Measurements from ENCODE around the gene ANKRD37. TPM values are rescaled to one million over a fixed set of nuclear protein-coding genes. Genes with fewer than 3 reads are reported as not detected.

The ANKRD37 gene
- total and polyA plus RNA-seq, 9 of the 15 experiments (the other 6 are each of a cell fraction or from before 2014, with no cell fraction given): 1.3 to 53.7 (median 3.6) TPM

- peaks cover 24% of the 10 kb centered on the region for H3K79me2 ChIP-seq (ENCODE audit: control insufficient read depth, insufficient read depth, low read length)
- WGBS (ENCODE audit: insufficient coverage, low coverage, missing lambda C conversion rate): 79% methylated on average over 19 of the region's 22 CpGs
- H3K4me2 ChIP-seq (ENCODE audit: insufficient read depth, low read length): no peak overlapping the region
- ChIA-PET CTCF (ENCODE audit: low intra/inter-chr PET ratio) (no interaction called here), POLR2A (interaction anchor here (0.6 to 2.0 kb wide), 2 partner anchors 31 to 364 kb away, joined by 3 to 5 read pairs; partner anchors contain the start of gene ANKRD37)
- DNase-seq (ENCODE audit: extremely low read depth in 1 of 4, low spot score in 3 of 4) (no peak), ATAC-seq (no peak), FAIRE-seq (no peak)
- BruUV-seq (replicated peaks): no TSS peak
- in situ Hi-C loops (cut with MboI) (no loop called here), intact Hi-C loops (cut with micrococcal nuclease) (no loop called here)
- no peak overlapping the region for H3K27ac ChIP-seq (ENCODE audit: extremely low read depth, low read depth, low read length)
- no peak overlapping the region for H3K4me3 ChIP-seq
- H3K27me3 ChIP-seq (ENCODE audit: control insufficient read depth in 2 of 2, insufficient read depth in 2 of 2, low read length in 2 of 2): no peaks in the 10 kb centered on the region
- peaks cover 4% of the 10 kb centered on the region; the same call in 1 of the 2 replicates for H3K9me3 ChIP-seq (replicated peaks; ENCODE audit: control insufficient read depth, insufficient read depth, low read depth, low read length)
- TF ChIP-seq BCOR (IDR thresholded peaks at IDR 0.05): no peak
- TF ChIP-seq KDM2B (CRISPR knock-in tag; IDR thresholded peaks at IDR 0.05): no peak
- no peak overlapping the region for H2AFZ ChIP-seq (ENCODE audit: low read depth, low read length)
- H3K9me1 ChIP-seq (ENCODE audit: control insufficient read depth, insufficient read depth, low read length): no peaks in the 10 kb centered on the region
- H3K9ac ChIP-seq (ENCODE audit: insufficient read depth in 1 of 2, low read depth in 2 of 2, low read length in 2 of 2): no peak overlapping the region
- peaks cover under 1% of the 10 kb centered on the region; the same call in 1 of the 3 replicates for H3K36me3 ChIP-seq (ENCODE audit: control insufficient read depth, insufficient read depth, low read length)
- peaks cover 0 to 7% of the 10 kb centered on the region in 2 experiments; a peak in 2 of 5 replicates for H3K4me1 ChIP-seq (replicated peaks in 1 of 2; ENCODE audit: control insufficient read depth in 2 of 2, insufficient read depth in 2 of 2, low read length in 2 of 2)
- no peaks in the 10 kb centered on the region for H4K20me1 ChIP-seq (replicated peaks; ENCODE audit: control insufficient read depth, insufficient read depth, low read length)
Measured at GRCh38 chr4:185426960-185427688, 30.5 kb downstream of the ANKRD37 start.

- no TSS peak for BruUV-seq (replicated peaks)
- H3K27me3 ChIP-seq (ENCODE audit: control insufficient read depth in 2 of 2, insufficient read depth in 2 of 2, low read length in 2 of 2): peaks cover 0 to 4% of the 10 kb centered on the region in 2 experiments; a peak in 1 of 5 replicates
- H3K9me1 ChIP-seq (ENCODE audit: control insufficient read depth, insufficient read depth, low read length): no peaks in the 10 kb centered on the region
- H3K36me3 ChIP-seq (ENCODE audit: control insufficient read depth, insufficient read depth, low read length): no peaks in the 10 kb centered on the region
- 16% methylated on average over 4 of the region's 5 CpGs for WGBS (ENCODE audit: insufficient coverage, low coverage, missing lambda C conversion rate)
- ATAC-seq (no peak), FAIRE-seq (no peak), DNase-seq (ENCODE audit: extremely low read depth in 1 of 4, low spot score in 3 of 4) (peak in 1 of 4 experiments; percentile 9)
- H3K4me2 ChIP-seq (ENCODE audit: insufficient read depth, low read length): no peak overlapping the region
- H4K20me1 ChIP-seq (replicated peaks; ENCODE audit: control insufficient read depth, insufficient read depth, low read length): no peaks in the 10 kb centered on the region
- H3K27ac ChIP-seq (ENCODE audit: extremely low read depth, low read depth, low read length): no peak overlapping the region
- intact Hi-C loops (cut with micrococcal nuclease): no loop called here
- no peak overlapping the region for H2AFZ ChIP-seq (ENCODE audit: low read depth, low read length)
- no peak overlapping the region for H3K9ac ChIP-seq (ENCODE audit: insufficient read depth in 1 of 2, low read depth in 2 of 2, low read length in 2 of 2)
- TF ChIP-seq NCOA2 (IDR thresholded peaks at IDR 0.05; ENCODE audit: partially characterized antibody in 2 of 2) (no peak), ZBTB7A (IDR thresholded peaks at IDR 0.05; ENCODE audit: borderline replicate concordance, control insufficient read depth, low read depth, low read length) (0 out of 2 replicates have a peak, but pooled peaks have one; percentile 48)
- H3K79me2 ChIP-seq (ENCODE audit: control insufficient read depth, insufficient read depth, low read length): peaks cover 10% of the 10 kb centered on the region
- H3K4me1 ChIP-seq (replicated peaks in 1 of 2; ENCODE audit: control insufficient read depth in 2 of 2, insufficient read depth in 2 of 2, low read length in 2 of 2): peaks cover 0 to 7% of the 10 kb centered on the region in 2 experiments; a peak in 2 of 5 replicates
- H3K4me3 ChIP-seq: no peak overlapping the region
- CTCF ChIA-PET (ENCODE audit: low intra/inter-chr PET ratio): no interaction called here
- POLR2A ChIA-PET: no interaction called here
- in situ Hi-C loops (cut with MboI): no loop called here
- peaks cover 4% of the 10 kb centered on the region; the same call in 1 of the 2 replicates for H3K9me3 ChIP-seq (replicated peaks; ENCODE audit: control insufficient read depth, insufficient read depth, low read depth, low read length)
Measured at GRCh38 chr4:185429660-185430059, 33.0 kb downstream of the ANKRD37 start.

All from K562 (cell line).